Brain microvascular endothelial cell (primary cell): ENCODE measurements around the gene CARHSP1.

ENCODE experiments used
- DNase-seq: peaks from one replicate; pipeline ENCODE4 v3.0.0-alpha.2; 2020
- H3K27ac ChIP-seq: fragments of 250-450 bp; sonication (Bioruptor Pico); 2 replicates; pipeline ENCODE4 v1.5.1; 2020; ENCODE audit warnings: mild to moderate bottlenecking, moderate library complexity
- H3K27me3 ChIP-seq: fragments of 250-450 bp; sonication (Bioruptor Pico); replicated peaks from 2 replicates; pipeline ENCODE4 v1.5.1; 2020; ENCODE audit warnings: mild to moderate bottlenecking
- H3K36me3 ChIP-seq: fragments of 250-450 bp; sonication (Bioruptor Pico); replicated peaks from 2 replicates; pipeline ENCODE4 v1.5.1; 2020; ENCODE audit warnings: mild to moderate bottlenecking
- H3K4me3 ChIP-seq: 2 replicates; pipeline ENCODE4 v1.5.1; 2011; ENCODE audit warnings: low read depth, mild to moderate bottlenecking, control low read depth, low read length, moderate library complexity
- CTCF ChIP-seq: IDR thresholded peaks from 2 replicates; pipeline ENCODE4 v1.5.1; 2011; ENCODE audit warnings: low read depth, mild to moderate bottlenecking, moderate library complexity, low read length, control low read depth, inconsistent platforms; ENCODE audit errors: missing control alignments
- in situ Hi-C: cut with HindIII; loops from 2 replicates; pipeline ENCODE4 v1.10.0; 2017; ENCODE audit warnings: low sequenced_read_pairs, low pct_ligation_motif_present

Gene CARHSP1

DNA sequence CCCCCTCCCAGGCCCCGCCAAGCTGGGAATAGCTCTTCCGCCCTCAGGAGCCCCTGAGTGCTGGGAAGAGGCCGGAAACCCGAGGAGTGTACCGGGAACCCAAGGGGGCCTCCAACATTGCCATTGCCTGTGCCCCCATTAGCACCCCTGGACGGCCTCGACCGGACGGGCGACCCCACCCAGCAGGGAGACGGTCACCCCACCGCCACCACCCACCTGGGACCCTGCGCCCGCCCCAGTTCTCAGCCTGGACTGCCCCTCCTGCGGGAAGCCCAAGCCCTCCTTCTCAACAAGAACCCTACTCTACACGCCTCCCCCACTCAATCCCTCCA lies 2.0 kb downstream of the CARHSP1 start:
- in situ Hi-C loops: no loop called here
- no peaks in the 10 kb centered on the region for H3K27me3 ChIP-seq
- no peak for DNase-seq
- no peak for TF ChIP-seq CTCF
- H3K27ac ChIP-seq: no peak overlapping the region
- peak overlapping the region; percentile 68 for H3K4me3 ChIP-seq
- H3K36me3 ChIP-seq: no peaks in the 10 kb centered on the region

GRCh38 chr16:8866118-8866883 lies 2.5 kb downstream of the CARHSP1 start:
- DNase-seq: no peak
- no peak overlapping the region for H3K27ac ChIP-seq
- peak overlapping the region; percentile 68 for H3K4me3 ChIP-seq
- no peak for TF ChIP-seq CTCF
- no peaks in the 10 kb centered on the region for H3K27me3 ChIP-seq
- no peaks in the 10 kb centered on the region for H3K36me3 ChIP-seq
- in situ Hi-C loops: no loop called here

DNA sequence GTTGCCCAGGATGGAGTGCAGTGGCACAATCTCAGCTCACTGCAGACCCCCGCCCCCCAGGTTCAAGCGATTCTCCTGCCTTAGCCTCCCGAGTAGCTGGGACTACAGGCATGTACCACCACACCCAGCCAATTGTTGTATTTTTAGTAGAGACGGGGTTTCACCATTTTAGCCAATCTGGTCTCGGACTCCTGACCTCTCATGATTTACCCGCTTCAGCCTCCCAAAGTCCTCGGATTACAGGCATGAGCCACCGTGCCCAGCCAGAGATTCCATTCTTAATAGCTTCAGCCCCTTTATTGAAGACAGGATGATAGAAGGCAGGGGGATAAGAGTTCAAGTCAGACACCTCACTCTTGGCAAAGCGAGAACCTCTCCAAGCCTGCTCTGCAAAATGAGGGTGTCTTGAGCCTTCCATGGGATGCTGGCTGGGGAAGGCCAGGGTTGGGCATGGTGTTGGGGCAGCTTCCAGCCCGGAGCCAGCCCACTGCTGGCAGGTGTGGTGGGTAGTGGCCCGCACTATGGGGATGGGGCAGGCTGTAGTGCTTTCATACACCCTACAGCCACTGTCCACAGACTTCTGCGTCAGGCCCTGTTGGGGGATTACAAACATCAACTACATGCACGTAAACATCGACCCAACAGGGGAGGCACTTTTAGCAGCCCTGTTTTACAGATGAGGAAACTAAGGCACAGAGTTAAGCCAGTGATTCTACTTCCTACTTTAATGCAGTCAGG lies 3.5 kb downstream of the CARHSP1 start:
- DNase-seq: no peak
- H3K27ac ChIP-seq: no peak overlapping the region
- TF ChIP-seq CTCF: no peak
- in situ Hi-C loops: no loop called here
- H3K36me3 ChIP-seq: no peaks in the 10 kb centered on the region
- H3K27me3 ChIP-seq: no peaks in the 10 kb centered on the region
- H3K4me3 ChIP-seq: no peak overlapping the region

- TF ChIP-seq CTCF: no peak
- no peak overlapping the region for H3K4me3 ChIP-seq
- H3K27me3 ChIP-seq: no peaks in the 10 kb centered on the region
- H3K36me3 ChIP-seq: no peaks in the 10 kb centered on the region
- in situ Hi-C loops: no loop called here
- H3K27ac ChIP-seq: no peak overlapping the region
- no peak for DNase-seq
Observed at GRCh38 chr16:8864480-8865110, 4.2 kb downstream of the CARHSP1 start.

DNA sequence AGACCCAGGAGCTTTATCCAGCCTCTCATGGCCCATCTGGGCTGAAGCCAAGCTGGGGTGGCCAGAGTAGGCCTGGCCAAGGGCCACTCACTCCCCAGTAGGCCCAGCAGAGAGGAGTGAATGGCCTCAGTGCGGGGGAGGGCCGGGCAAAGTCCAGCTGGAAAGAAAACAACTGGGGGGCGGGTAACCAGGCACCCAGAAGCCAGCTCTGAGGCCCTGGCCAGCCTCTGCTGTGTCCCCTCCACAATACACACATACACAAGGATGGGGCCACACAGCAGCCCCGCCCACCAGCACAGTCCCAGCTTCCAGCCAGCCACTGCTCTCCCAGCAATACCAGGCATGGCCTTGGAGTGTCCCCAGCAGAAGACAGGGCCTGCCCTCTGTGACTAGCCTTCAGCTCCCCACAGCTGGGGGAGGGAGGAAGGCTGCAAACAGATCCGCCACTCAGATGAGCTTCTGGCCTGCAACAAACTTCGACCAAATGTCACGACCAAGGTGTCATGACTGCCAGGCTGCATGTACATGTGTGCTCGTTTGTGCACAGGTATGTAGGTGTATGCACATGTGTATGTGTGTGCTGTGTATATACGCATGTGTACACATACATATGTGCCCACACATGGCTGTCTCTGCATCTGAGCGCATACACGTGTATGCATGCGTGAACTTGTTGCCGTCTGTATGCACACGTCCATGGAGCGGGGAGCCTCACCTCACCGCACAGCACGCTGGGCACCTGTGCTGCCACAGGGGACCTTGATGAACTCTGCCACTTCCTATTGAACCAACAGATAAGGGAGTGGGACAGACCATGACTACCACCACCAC lies 5.0 kb downstream of the CARHSP1 start:
- Histone ChIP-seq H3K36me3 (peaks cover 2% of the 10 kb centered on the region), H3K27me3 (no peaks in the 10 kb centered on the region), H3K4me3 (no peak overlapping the region), H3K27ac (no peak overlapping the region)
- in situ Hi-C loops: no loop called here
- no peak for DNase-seq
- TF ChIP-seq CTCF: no peak
